Liver (tissue), 9 donors: ENCODE results near the gene KARS1. TPM values are rescaled to one million over a fixed set of nuclear protein-coding genes. Genes with fewer than 3 reads are reported as not detected.

ENCODE experiments used
- DNase-seq: peaks from one replicate; pipeline ENCODE4 v3.0.0-alpha.2; 2017; ENCODE audit warnings: low spot score
- H3K27ac ChIP-seq, 2 donors: one replicate each; pipeline ENCODE4 v1.7.0; 2013; ENCODE audit warnings: inconsistent platforms in 2 of 2, low read length in 2 of 2, control low read depth in 1 of 2, low read depth in 1 of 2, mild to moderate bottlenecking in 1 of 2
- H3K27me3 ChIP-seq, 4 donors: one replicate each; pipeline versions ENCODE4 v1.6.1 to v1.7.0; 2013; ENCODE audit warnings: low read length in 3 of 4, inconsistent platforms in 1 of 4, mild to moderate bottlenecking in 1 of 4, moderate library complexity in 1 of 4; ENCODE audit not compliant: control insufficient read depth in 4 of 4, insufficient read depth in 4 of 4
- H3K36me3 ChIP-seq, 4 donors: one replicate each; pipeline versions ENCODE4 v1.6.1 to v1.7.0; 2013; ENCODE audit warnings: low read length in 3 of 4, mild to moderate bottlenecking in 3 of 4, low read depth in 1 of 4, moderate library complexity in 1 of 4; ENCODE audit not compliant: control insufficient read depth in 4 of 4, insufficient read depth in 3 of 4
- H3K4me1 ChIP-seq, 4 donors: one replicate each; pipeline versions ENCODE4 v1.6.1 to v1.7.0; 2013; ENCODE audit warnings: low read length in 3 of 4, mild to moderate bottlenecking in 3 of 4, moderate library complexity in 1 of 4; ENCODE audit not compliant: control insufficient read depth in 4 of 4, insufficient read depth in 4 of 4
- H3K4me3 ChIP-seq, 3 donors: one replicate each; pipeline versions ENCODE4 v1.6.1 to v1.7.0; 2013; ENCODE audit warnings: low read length in 3 of 3, control low read depth in 1 of 3, low read depth in 1 of 3, mild to moderate bottlenecking in 1 of 3
- H3K9ac ChIP-seq, 2 donors: one replicate each; pipeline ENCODE4 v1.7.0; 2013; ENCODE audit warnings: low read length in 2 of 2, mild to moderate bottlenecking in 2 of 2, moderate library complexity in 2 of 2, control low read depth in 1 of 2, low read depth in 1 of 2
- H3K9me3 ChIP-seq, 4 donors: one replicate each; pipeline versions ENCODE4 v1.6.1 to v1.7.0; 2013; ENCODE audit warnings: low read length in 3 of 4; ENCODE audit not compliant: control insufficient read depth in 4 of 4
- ATF3 ChIP-seq: IDR thresholded peaks from 2 replicates; pipeline ENCODE4 v1.6.1; 2016; ENCODE audit warnings: antibody characterized with exemption
- EGR1 ChIP-seq, 2 donors: IDR thresholded peaks; 2 replicates each; pipeline ENCODE4 v1.6.1; 2016 to 2018; ENCODE audit warnings: antibody characterized with exemption in 2 of 2, low read depth in 2 of 2
- FOXA1 ChIP-seq: IDR thresholded peaks from 2 replicates; pipeline ENCODE4 v1.6.1; 2016; ENCODE audit warnings: antibody characterized with exemption
- FOXA2 ChIP-seq: IDR thresholded peaks from 2 replicates; pipeline ENCODE4 v1.6.1; 2016; ENCODE audit warnings: antibody characterized with exemption
- GABPA ChIP-seq, 2 donors: IDR thresholded peaks in 1 of 2; conservative IDR thresholded peaks in 1 of 2; 2 replicates each; pipeline ENCODE4 v1.6.1; 2016; ENCODE audit warnings: antibody characterized with exemption in 2 of 2, mild to moderate bottlenecking in 1 of 2, moderate library complexity in 1 of 2
- HNF4A ChIP-seq, 2 donors: conservative IDR thresholded peaks; 2 replicates each; pipeline ENCODE4 v1.6.1; 2016; ENCODE audit warnings: antibody characterized with exemption in 2 of 2, mild to moderate bottlenecking in 2 of 2
- HNF4G ChIP-seq: IDR thresholded peaks from 2 replicates; pipeline ENCODE4 v1.6.1; 2016; ENCODE audit warnings: antibody characterized with exemption
- JUND ChIP-seq, 2 donors: IDR thresholded peaks; 2 replicates each; pipeline ENCODE4 v1.6.1; 2016; ENCODE audit warnings: antibody characterized with exemption in 2 of 2
- NR2F2 ChIP-seq: IDR thresholded peaks from 2 replicates; pipeline ENCODE4 v1.6.1; 2016; ENCODE audit warnings: antibody characterized with exemption
- RAD21 ChIP-seq, 2 donors: IDR thresholded peaks; 2 replicates each; pipeline ENCODE4 v1.6.1; 2016; ENCODE audit warnings: antibody characterized with exemption in 2 of 2, mild to moderate bottlenecking in 2 of 2
- RXRA ChIP-seq, 2 donors: IDR thresholded peaks; 2 replicates each; pipeline ENCODE4 v1.6.1; 2017 to 2018; ENCODE audit warnings: antibody characterized with exemption in 2 of 2, mild to moderate bottlenecking in 1 of 2
- SP1 ChIP-seq: IDR thresholded peaks from 2 replicates; pipeline ENCODE4 v1.6.1; 2018; ENCODE audit warnings: antibody characterized with exemption, mild to moderate bottlenecking
- YY1 ChIP-seq: IDR thresholded peaks from 2 replicates; pipeline ENCODE4 v1.6.1; 2016; ENCODE audit warnings: antibody characterized with exemption, mild to moderate bottlenecking
- WGBS: extraction: QIAGEN DNeasy Blood & Tissue Kit; methylation state at CpG from one replicate; pipeline ENCODE4 v1.1.7; 2013; 5-methylcytosine and 5-hydroxymethylcytosine counted together
- polyA plus RNA-seq, 2 donors: library from polyadenylated mRNA; stranded (reverse) in 1 of 2; unstranded in 1 of 2; fragments of 200-250 nt in 1 of 2; fragments of >200 nt in 1 of 2; fragmentation: Nextera tagmentation in 1 of 2; extraction: Ambion mirVana in 1 of 2; gene quantifications; one replicate each; pipeline versions ENCODE4 v1.2.1 to v1.2.3, GENCODE V29; 2013 to 2015
- total RNA-seq, 2 donors: library from RNA; depleted of rRNA; stranded (reverse); fragments of >200 nt; gene quantifications; one replicate each; pipeline ENCODE4 v1.2.3, GENCODE V29; 2014
- TF ChIP-seq, protein P1 (sequence below): fragments of 150-350 bp; IDR thresholded peaks from 2 replicates; pipeline ENCODE4 v1.5.1; 2017; ENCODE audit warnings: improper control_type of control experiment, low read depth, low read length; ENCODE audit not compliant: missing input control
- TF ChIP-seq, protein P2 (sequence below): IDR thresholded peaks from 2 replicates; pipeline ENCODE4 v1.6.1; 2016; ENCODE audit warnings: antibody characterized with exemption
- TF ChIP-seq, protein P3 (sequence below): IDR thresholded peaks from 2 replicates; pipeline ENCODE4 v1.6.1; 2016; ENCODE audit warnings: antibody characterized with exemption, mild to moderate bottlenecking
- TF ChIP-seq, protein P4 (sequence below): IDR thresholded peaks from 2 replicates; pipeline ENCODE4 v1.6.1; 2016; ENCODE audit warnings: antibody characterized with exemption
- donor health status: healthy.
- donor health status: healthy.
- donor health status: healthy.
- donor health status: healthy.
- donor health status: healthy.

The KARS1 gene
- total and polyA plus RNA-seq, 4 donors: 47.3 to 65.5 (median 52.2) TPM

- Histone ChIP-seq H3K27me3 (no peaks in the 10 kb centered on the region), H3K27ac (no peak overlapping the region), H3K36me3 (peaks cover 5 to 40% (median 37%) of the 10 kb centered on the region in 4 donors), H3K9me3 (no peaks in the 10 kb centered on the region), H3K4me3 (no peak overlapping the region), H3K4me1 (no peaks in the 10 kb centered on the region), H3K9ac (no peak overlapping the region)
- TF ChIP-seq SP1: no peak
- TF ChIP-seq FOXA2: no peak
- TF ChIP-seq HNF4A (conservative IDR thresholded peaks at IDR 0.05): no peak
- TF ChIP-seq EGR1 (IDR thresholded peaks at IDR 0.05; ENCODE audit: low read depth in 2 of 2): no peak
- WGBS: 92% methylated on average over 6 of the region's 6 CpGs
- DNase-seq: no peak
These were observed 47.8 kb downstream of the KARS1 start for GRCh38 chr16:75599452-75600277.

GRCh38 chr16:75593825-75594820 lies 53.3 kb downstream of the KARS1 start:
- WGBS: 87% methylated on average over 17 of the region's 17 CpGs
- Histone ChIP-seq H3K27me3 (no peaks in the 10 kb centered on the region), H3K9ac (no peak overlapping the region), H3K36me3 (peaks cover 0 to 7% (median 5%) of the 10 kb centered on the region in 4 donors), H3K27ac (no peak overlapping the region), H3K4me3 (no peak overlapping the region), H3K4me1 (no peaks in the 10 kb centered on the region), H3K9me3 (no peaks in the 10 kb centered on the region)
- DNase-seq: no peak
- no peak for TF ChIP-seq HNF4G
- no peak for TF ChIP-seq GABPA (IDR thresholded peaks at IDR 0.05 in 1 of 2, conservative IDR thresholded peaks at IDR 0.05 in 1 of 2)
- TF ChIP-seq EGR1 (IDR thresholded peaks at IDR 0.05; ENCODE audit: low read depth in 2 of 2): no peak
- no peak for TF ChIP-seq ATF3
- no peak for TF ChIP-seq NR2F2
- TF ChIP-seq YY1: no peak
- no peak for TF ChIP-seq FOXA1
- TF ChIP-seq, protein P1, sequence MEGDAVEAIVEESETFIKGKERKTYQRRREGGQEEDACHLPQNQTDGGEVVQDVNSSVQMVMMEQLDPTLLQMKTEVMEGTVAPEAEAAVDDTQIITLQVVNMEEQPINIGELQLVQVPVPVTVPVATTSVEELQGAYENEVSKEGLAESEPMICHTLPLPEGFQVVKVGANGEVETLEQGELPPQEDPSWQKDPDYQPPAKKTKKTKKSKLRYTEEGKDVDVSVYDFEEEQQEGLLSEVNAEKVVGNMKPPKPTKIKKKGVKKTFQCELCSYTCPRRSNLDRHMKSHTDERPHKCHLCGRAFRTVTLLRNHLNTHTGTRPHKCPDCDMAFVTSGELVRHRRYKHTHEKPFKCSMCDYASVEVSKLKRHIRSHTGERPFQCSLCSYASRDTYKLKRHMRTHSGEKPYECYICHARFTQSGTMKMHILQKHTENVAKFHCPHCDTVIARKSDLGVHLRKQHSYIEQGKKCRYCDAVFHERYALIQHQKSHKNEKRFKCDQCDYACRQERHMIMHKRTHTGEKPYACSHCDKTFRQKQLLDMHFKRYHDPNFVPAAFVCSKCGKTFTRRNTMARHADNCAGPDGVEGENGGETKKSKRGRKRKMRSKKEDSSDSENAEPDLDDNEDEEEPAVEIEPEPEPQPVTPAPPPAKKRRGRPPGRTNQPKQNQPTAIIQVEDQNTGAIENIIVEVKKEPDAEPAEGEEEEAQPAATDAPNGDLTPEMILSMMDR: no peak
- TF ChIP-seq, protein P2, sequence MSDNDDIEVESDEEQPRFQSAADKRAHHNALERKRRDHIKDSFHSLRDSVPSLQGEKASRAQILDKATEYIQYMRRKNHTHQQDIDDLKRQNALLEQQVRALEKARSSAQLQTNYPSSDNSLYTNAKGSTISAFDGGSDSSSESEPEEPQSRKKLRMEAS: no peak
- TF ChIP-seq SP1: no peak
- TF ChIP-seq, protein P3, sequence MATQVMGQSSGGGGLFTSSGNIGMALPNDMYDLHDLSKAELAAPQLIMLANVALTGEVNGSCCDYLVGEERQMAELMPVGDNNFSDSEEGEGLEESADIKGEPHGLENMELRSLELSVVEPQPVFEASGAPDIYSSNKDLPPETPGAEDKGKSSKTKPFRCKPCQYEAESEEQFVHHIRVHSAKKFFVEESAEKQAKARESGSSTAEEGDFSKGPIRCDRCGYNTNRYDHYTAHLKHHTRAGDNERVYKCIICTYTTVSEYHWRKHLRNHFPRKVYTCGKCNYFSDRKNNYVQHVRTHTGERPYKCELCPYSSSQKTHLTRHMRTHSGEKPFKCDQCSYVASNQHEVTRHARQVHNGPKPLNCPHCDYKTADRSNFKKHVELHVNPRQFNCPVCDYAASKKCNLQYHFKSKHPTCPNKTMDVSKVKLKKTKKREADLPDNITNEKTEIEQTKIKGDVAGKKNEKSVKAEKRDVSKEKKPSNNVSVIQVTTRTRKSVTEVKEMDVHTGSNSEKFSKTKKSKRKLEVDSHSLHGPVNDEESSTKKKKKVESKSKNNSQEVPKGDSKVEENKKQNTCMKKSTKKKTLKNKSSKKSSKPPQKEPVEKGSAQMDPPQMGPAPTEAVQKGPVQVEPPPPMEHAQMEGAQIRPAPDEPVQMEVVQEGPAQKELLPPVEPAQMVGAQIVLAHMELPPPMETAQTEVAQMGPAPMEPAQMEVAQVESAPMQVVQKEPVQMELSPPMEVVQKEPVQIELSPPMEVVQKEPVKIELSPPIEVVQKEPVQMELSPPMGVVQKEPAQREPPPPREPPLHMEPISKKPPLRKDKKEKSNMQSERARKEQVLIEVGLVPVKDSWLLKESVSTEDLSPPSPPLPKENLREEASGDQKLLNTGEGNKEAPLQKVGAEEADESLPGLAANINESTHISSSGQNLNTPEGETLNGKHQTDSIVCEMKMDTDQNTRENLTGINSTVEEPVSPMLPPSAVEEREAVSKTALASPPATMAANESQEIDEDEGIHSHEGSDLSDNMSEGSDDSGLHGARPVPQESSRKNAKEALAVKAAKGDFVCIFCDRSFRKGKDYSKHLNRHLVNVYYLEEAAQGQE: no peak
- TF ChIP-seq JUND (IDR thresholded peaks at IDR 0.05): no peak
- TF ChIP-seq RAD21 (IDR thresholded peaks at IDR 0.05): no peak
- TF ChIP-seq HNF4A (conservative IDR thresholded peaks at IDR 0.05): no peak
- TF ChIP-seq, protein P4, sequence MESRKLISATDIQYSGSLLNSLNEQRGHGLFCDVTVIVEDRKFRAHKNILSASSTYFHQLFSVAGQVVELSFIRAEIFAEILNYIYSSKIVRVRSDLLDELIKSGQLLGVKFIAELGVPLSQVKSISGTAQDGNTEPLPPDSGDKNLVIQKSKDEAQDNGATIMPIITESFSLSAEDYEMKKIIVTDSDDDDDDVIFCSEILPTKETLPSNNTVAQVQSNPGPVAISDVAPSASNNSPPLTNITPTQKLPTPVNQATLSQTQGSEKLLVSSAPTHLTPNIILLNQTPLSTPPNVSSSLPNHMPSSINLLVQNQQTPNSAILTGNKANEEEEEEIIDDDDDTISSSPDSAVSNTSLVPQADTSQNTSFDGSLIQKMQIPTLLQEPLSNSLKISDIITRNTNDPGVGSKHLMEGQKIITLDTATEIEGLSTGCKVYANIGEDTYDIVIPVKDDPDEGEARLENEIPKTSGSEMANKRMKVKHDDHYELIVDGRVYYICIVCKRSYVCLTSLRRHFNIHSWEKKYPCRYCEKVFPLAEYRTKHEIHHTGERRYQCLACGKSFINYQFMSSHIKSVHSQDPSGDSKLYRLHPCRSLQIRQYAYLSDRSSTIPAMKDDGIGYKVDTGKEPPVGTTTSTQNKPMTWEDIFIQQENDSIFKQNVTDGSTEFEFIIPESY: no peak
- TF ChIP-seq RXRA (IDR thresholded peaks at IDR 0.05): no peak
